H9 (cell line): ENCODE results near the gene DPP10. TPM values are rescaled to one million over a fixed set of nuclear protein-coding genes. Genes with fewer than 3 reads are reported as not detected.

Experiments used
- DNase-seq: peaks from one replicate; pipeline ENCODE4 v3.0.0-alpha.2; 2017
- H2AFZ ChIP-seq: one replicate; pipeline ENCODE4 v1.6.1; 2013; ENCODE audit warnings: mild to moderate bottlenecking, low read length, control low read depth, moderate library complexity
- H2AK5ac ChIP-seq: 2 replicates; pipeline ENCODE4 v1.6.1; 2013; ENCODE audit warnings: low read length, control low read depth, mixed read lengths; ENCODE audit not compliant: insufficient read length
- H2BK120ac ChIP-seq: one replicate; pipeline ENCODE4 v1.6.1; 2013; ENCODE audit warnings: low read depth, mild to moderate bottlenecking, low read length, control low read depth, inconsistent platforms; ENCODE audit not compliant: poor library complexity, severe bottlenecking
- H2BK12ac ChIP-seq: 2 replicates; pipeline ENCODE4 v1.6.1; 2013; ENCODE audit warnings: low read length, control low read depth, mixed read lengths, low read depth; ENCODE audit not compliant: insufficient read length
- H2BK15ac ChIP-seq: 2 replicates; pipeline ENCODE4 v1.6.1; 2013; ENCODE audit warnings: low read depth, low read length, control low read depth
- H2BK20ac ChIP-seq: one replicate; pipeline ENCODE4 v1.6.1; 2013; ENCODE audit warnings: low read depth, mild to moderate bottlenecking, low read length, control low read depth, inconsistent platforms; ENCODE audit not compliant: poor library complexity, severe bottlenecking
- H2BK5ac ChIP-seq: 2 replicates; pipeline ENCODE4 v1.6.1; 2013; ENCODE audit warnings: low read length, control low read depth, mixed read lengths; ENCODE audit not compliant: insufficient read length
- H3K14ac ChIP-seq: 2 replicates; pipeline ENCODE4 v1.6.1; 2013; ENCODE audit warnings: low read length, control low read depth; ENCODE audit not compliant: insufficient read depth
- H3K18ac ChIP-seq: 2 replicates; pipeline ENCODE4 v1.6.1; 2013; ENCODE audit warnings: low read depth, mild to moderate bottlenecking, mixed read lengths, low read length, control low read depth; ENCODE audit not compliant: insufficient read length
- H3K23ac ChIP-seq: 2 replicates; pipeline ENCODE4 v1.6.1; 2013; ENCODE audit warnings: low read length, control low read depth, mixed read lengths, low read depth; ENCODE audit not compliant: insufficient read length
- H3K23me2 ChIP-seq: 2 replicates; pipeline ENCODE4 v1.6.1; 2013; ENCODE audit warnings: low read depth, mild to moderate bottlenecking, mixed read lengths, low read length, control low read depth; ENCODE audit not compliant: insufficient read length, poor library complexity, severe bottlenecking
- H3K27ac ChIP-seq: 2 replicates; pipeline ENCODE4 v1.5.1; 2013; ENCODE audit warnings: low read length, control low read depth, mixed read lengths, low read depth; ENCODE audit not compliant: insufficient read length
- H3K27me3 ChIP-seq: 2 replicates; pipeline ENCODE4 v1.6.1; 2013; ENCODE audit warnings: low read length, control low read depth, inconsistent platforms; ENCODE audit not compliant: insufficient read depth
- H3K4ac ChIP-seq: 2 replicates; pipeline ENCODE4 v1.6.1; 2013; ENCODE audit warnings: low read depth, mild to moderate bottlenecking, control low read depth, inconsistent platforms, low read length, moderate library complexity
- H3K4me1 ChIP-seq: 2 replicates; pipeline ENCODE4 v1.6.1; 2013; ENCODE audit warnings: low read length, control low read depth, inconsistent platforms; ENCODE audit not compliant: insufficient read depth
- H3K4me2 ChIP-seq: 2 replicates; pipeline ENCODE4 v1.6.1; 2013; ENCODE audit warnings: low read length, control low read depth, mixed read lengths; ENCODE audit not compliant: insufficient read length, insufficient read depth
- H3K56ac ChIP-seq: 2 replicates; pipeline ENCODE4 v1.6.1; 2013; ENCODE audit warnings: low read depth, mild to moderate bottlenecking, mixed read lengths, low read length, control low read depth; ENCODE audit not compliant: insufficient read length
- H3K79me1 ChIP-seq: 2 replicates; pipeline ENCODE4 v1.6.1; 2013; ENCODE audit warnings: low read depth, mild to moderate bottlenecking, moderate library complexity, low read length, control low read depth, inconsistent platforms; ENCODE audit not compliant: insufficient read depth, poor library complexity, severe bottlenecking
- H3K79me2 ChIP-seq: 2 replicates; pipeline ENCODE4 v1.6.1; 2013; ENCODE audit warnings: low read length, control low read depth, inconsistent platforms; ENCODE audit not compliant: insufficient read depth
- H3K9ac ChIP-seq: 2 replicates; pipeline ENCODE4 v1.6.1; 2013; ENCODE audit warnings: low read length, control low read depth, mixed read lengths; ENCODE audit not compliant: insufficient read length; ENCODE audit errors: extremely low read depth
- H3K9me3 ChIP-seq: one replicate; pipeline ENCODE4 v1.6.1; 2013; ENCODE audit warnings: low read depth, low read length, inconsistent platforms; ENCODE audit not compliant: control insufficient read depth
- H3T11ph ChIP-seq: one replicate; pipeline ENCODE4 v1.6.1; 2013; ENCODE audit warnings: mild to moderate bottlenecking, low read length, control low read depth, inconsistent platforms
- H4K20me1 ChIP-seq: one replicate; pipeline ENCODE4 v1.6.1; 2013; ENCODE audit not compliant: control insufficient read depth, insufficient read length, insufficient read depth
- H4K5ac ChIP-seq: 2 replicates; pipeline ENCODE4 v1.6.1; 2013; ENCODE audit warnings: low read depth, mild to moderate bottlenecking, mixed read lengths, low read length, control low read depth; ENCODE audit not compliant: insufficient read length
- H4K8ac ChIP-seq: replicated peaks from 2 replicates; pipeline ENCODE4 v1.6.1; 2013; ENCODE audit warnings: low read length, control low read depth, mixed read lengths, low read depth; ENCODE audit not compliant: insufficient read length
- H4K91ac ChIP-seq: 2 replicates; pipeline ENCODE4 v1.6.1; 2013; ENCODE audit warnings: low read depth, mild to moderate bottlenecking, moderate library complexity, mixed read lengths, low read length, control low read depth; ENCODE audit not compliant: insufficient read length
- H3K27ac Mint-ChIP-seq, 3 experiments: 2 replicates in 2 of 3; 3 replicates in 1 of 3; pipeline ENCODE4 v1.8.0; 2020 to 2021; ENCODE audit warnings: mixed read lengths in 3 of 3, mild to moderate bottlenecking in 1 of 3, moderate library complexity in 1 of 3
- H3K27me3 Mint-ChIP-seq: 2 replicates; pipeline ENCODE4 v1.8.0; 2021; ENCODE audit warnings: low read depth, mild to moderate bottlenecking, moderate library complexity, mixed read lengths
- H3K36me3 Mint-ChIP-seq, 3 experiments: 2 replicates in 2 of 3; 3 replicates in 1 of 3; pipeline ENCODE4 v1.8.0; 2020 to 2021; ENCODE audit warnings: low read depth in 3 of 3, mixed read lengths in 3 of 3; ENCODE audit not compliant: insufficient read depth in 1 of 3
- H3K4me1 Mint-ChIP-seq, 2 experiments: 2 replicates each; pipeline ENCODE4 v1.8.0; 2020; ENCODE audit warnings: mixed read lengths in 2 of 2
- H3K4me3 Mint-ChIP-seq, 2 experiments: 2 replicates in 1 of 2; 3 replicates in 1 of 2; pipeline ENCODE4 v1.8.0; 2020 to 2021; ENCODE audit warnings: mild to moderate bottlenecking in 2 of 2, mixed read lengths in 2 of 2, moderate library complexity in 1 of 2
- H3K9me3 Mint-ChIP-seq, 2 experiments: 2 replicates in 1 of 2; 3 replicates in 1 of 2; pipeline ENCODE4 v1.8.0; 2020; ENCODE audit warnings: mild to moderate bottlenecking in 2 of 2, mixed read lengths in 2 of 2, moderate library complexity in 1 of 2
- WGBS: extraction: QIAGEN DNeasy Blood & Tissue Kit; methylation state at CpG from one replicate; pipeline ENCODE4 v1.1.7; 2013; ENCODE audit warnings: missing lambda C conversion rate, low lambda C conversion rate, mixed read lengths; ENCODE audit not compliant: insufficient read length; ENCODE audit errors: extremely low coverage; 5-methylcytosine and 5-hydroxymethylcytosine counted together
- total RNA-seq: library from RNA; stranded (reverse); gene quantifications from 2 replicates; pipeline ENCODE4 v1.2.1, GENCODE V29; 2021
- TF ChIP-seq, protein P1 (sequence below): fragments of 200-600 bp; sonication (generic); conservative IDR thresholded peaks from 3 replicates; pipeline ENCODE4 v1.8.0; 2021; ENCODE audit warnings: antibody characterized with exemption, mild to moderate bottlenecking

DPP10 gene
- total RNA-seq, 1 experiment from 2014 or later = 11.3 TPM

DNA sequence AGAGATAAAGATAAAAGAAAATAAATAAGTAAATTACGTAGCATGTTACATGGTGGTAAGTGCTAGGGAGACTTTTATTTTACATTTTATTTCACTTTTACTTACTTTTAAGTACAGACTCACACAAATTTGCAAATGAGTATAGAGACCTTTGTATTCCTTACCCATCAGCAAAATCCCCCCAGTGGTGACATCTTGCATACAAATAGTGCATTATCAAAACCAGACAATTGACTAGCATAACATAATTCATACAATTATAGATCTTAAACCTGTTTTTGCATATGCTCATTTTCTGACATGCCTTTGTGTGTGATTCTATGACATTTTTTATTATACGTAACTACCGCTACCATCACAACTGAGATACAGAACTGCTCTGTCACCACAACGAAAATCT, 1099.4 kb downstream of the DPP10 start:
- no peak overlapping the region for H3K4me3 Mint-ChIP-seq
- H3K27ac ChIP-seq = no peak overlapping the region
- no peaks in the 10 kb centered on the region for H3K23me2 ChIP-seq
- no peaks in the 10 kb centered on the region for H3K79me2 ChIP-seq
- H2BK120ac ChIP-seq = no peak overlapping the region
- H3K18ac ChIP-seq = no peak overlapping the region
- H3K9ac ChIP-seq = no peak overlapping the region
- no peak overlapping the region for H2BK20ac ChIP-seq
- no peak overlapping the region for H3K4me2 ChIP-seq
- H3T11ph ChIP-seq = no peak overlapping the region
- no peaks in the 10 kb centered on the region for H3K27me3 Mint-ChIP-seq
- no peak overlapping the region for H4K8ac ChIP-seq
- no peak overlapping the region for H2BK12ac ChIP-seq
- H3K9me3 ChIP-seq = no peaks in the 10 kb centered on the region
- H3K9me3 Mint-ChIP-seq = no peaks in the 10 kb centered on the region
- no peaks in the 10 kb centered on the region for H3K79me1 ChIP-seq
- H4K91ac ChIP-seq = no peak overlapping the region
- H3K27me3 ChIP-seq = no peaks in the 10 kb centered on the region
- TF ChIP-seq, protein P1, sequence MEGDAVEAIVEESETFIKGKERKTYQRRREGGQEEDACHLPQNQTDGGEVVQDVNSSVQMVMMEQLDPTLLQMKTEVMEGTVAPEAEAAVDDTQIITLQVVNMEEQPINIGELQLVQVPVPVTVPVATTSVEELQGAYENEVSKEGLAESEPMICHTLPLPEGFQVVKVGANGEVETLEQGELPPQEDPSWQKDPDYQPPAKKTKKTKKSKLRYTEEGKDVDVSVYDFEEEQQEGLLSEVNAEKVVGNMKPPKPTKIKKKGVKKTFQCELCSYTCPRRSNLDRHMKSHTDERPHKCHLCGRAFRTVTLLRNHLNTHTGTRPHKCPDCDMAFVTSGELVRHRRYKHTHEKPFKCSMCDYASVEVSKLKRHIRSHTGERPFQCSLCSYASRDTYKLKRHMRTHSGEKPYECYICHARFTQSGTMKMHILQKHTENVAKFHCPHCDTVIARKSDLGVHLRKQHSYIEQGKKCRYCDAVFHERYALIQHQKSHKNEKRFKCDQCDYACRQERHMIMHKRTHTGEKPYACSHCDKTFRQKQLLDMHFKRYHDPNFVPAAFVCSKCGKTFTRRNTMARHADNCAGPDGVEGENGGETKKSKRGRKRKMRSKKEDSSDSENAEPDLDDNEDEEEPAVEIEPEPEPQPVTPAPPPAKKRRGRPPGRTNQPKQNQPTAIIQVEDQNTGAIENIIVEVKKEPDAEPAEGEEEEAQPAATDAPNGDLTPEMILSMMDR = peak; percentile 37
- DNase-seq = no peak
- H3K4me1 ChIP-seq = peaks cover 5% of the 10 kb centered on the region; the same call in 1 of the 2 replicates
- H2BK15ac ChIP-seq = no peak overlapping the region
- peaks cover 25 to 26% of the 10 kb centered on the region in 2 experiments for H3K4me1 Mint-ChIP-seq
- no peak overlapping the region for H3K27ac Mint-ChIP-seq
- H2AK5ac ChIP-seq = no peak overlapping the region
- H3K14ac ChIP-seq = no peak overlapping the region
- H3K56ac ChIP-seq = no peak overlapping the region
- no peak overlapping the region for H3K23ac ChIP-seq
- no peak overlapping the region for H4K5ac ChIP-seq
- H3K4ac ChIP-seq = no peak overlapping the region
- no peak overlapping the region for H2BK5ac ChIP-seq
- no peaks in the 10 kb centered on the region for H4K20me1 ChIP-seq
- no CpG with 5 or more reads among the region's 4 CpGs for WGBS
- no peaks in the 10 kb centered on the region for H3K36me3 Mint-ChIP-seq
- H2AFZ ChIP-seq = no peak overlapping the region
